SK-MEL-5 (cell line): Measurements from ENCODE around the gene CACNA1D. TPM values are rescaled to one million over a fixed set of nuclear protein-coding genes. Genes with fewer than 3 reads are reported as not detected.

Experiments
- DNase-seq: peaks from one replicate; pipeline ENCODE4 v3.0.0-alpha.2; 2016; ENCODE audit warnings: low read depth, low spot score
- in situ Hi-C: cut with HindIII; loops from 2 replicates; pipeline ENCODE4 v1.10.0; 2016; ENCODE audit warnings: low sequenced_read_pairs, high pct_unique_total_duplicates, low pct_unique_long_range_greater_than_20kb
- total RNA-seq: library from RNA; depleted of rRNA; stranded (reverse); fragments of >200 nt; shearing (Covaris generic); gene quantifications from 2 replicates; pipeline ENCODE4 v1.2.3, GENCODE V29; 2014

The CACNA1D gene
- total RNA-seq, 1 experiment from 2014 or later = 3.2 TPM

DNA sequence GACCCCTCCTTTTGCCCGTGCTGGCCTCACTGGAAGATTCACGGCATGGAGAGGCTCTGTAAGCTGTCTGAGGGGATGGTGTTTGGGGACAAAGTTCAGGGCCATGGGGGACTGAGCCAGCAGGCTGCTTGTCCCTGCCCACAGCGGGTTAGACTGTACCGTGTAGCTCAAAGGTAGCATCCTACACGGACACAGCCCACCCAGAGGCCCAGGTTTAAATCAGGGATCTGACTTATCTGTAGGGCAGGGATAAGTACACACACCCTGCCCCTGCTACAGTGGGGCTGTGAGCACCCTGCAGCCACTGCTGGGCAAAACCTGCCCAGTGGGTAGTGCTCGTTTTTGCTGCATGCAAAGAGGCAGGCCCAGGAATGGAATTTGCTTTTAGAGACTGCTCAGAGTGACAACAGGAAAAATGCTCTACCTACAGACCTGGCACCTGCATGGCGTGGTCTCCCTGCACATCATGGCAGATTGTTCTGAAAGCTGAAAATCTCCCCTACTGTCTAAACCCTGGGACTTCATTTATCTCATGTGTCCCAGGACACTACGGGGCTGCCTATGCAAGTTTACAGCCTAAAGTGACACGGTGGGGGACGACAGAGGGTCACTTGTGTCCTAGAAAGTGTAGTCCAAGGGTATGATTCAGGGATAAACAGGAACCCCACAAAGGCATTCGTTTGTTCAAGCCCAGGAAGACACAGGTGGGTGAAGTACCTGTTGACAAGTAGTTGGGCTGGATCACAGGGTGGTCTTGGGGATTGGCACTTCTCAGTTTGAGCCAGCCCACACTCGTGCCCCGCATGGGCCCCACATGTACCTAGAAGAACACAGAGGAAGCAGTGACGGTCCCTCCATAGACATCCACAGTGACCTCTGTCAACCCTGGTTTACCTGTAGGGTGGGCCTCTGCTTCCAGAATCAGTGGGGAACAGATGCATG, 324.1 kb downstream of the CACNA1D start:
- in situ Hi-C loops = no loop called here
- no peak for DNase-seq

DNA sequence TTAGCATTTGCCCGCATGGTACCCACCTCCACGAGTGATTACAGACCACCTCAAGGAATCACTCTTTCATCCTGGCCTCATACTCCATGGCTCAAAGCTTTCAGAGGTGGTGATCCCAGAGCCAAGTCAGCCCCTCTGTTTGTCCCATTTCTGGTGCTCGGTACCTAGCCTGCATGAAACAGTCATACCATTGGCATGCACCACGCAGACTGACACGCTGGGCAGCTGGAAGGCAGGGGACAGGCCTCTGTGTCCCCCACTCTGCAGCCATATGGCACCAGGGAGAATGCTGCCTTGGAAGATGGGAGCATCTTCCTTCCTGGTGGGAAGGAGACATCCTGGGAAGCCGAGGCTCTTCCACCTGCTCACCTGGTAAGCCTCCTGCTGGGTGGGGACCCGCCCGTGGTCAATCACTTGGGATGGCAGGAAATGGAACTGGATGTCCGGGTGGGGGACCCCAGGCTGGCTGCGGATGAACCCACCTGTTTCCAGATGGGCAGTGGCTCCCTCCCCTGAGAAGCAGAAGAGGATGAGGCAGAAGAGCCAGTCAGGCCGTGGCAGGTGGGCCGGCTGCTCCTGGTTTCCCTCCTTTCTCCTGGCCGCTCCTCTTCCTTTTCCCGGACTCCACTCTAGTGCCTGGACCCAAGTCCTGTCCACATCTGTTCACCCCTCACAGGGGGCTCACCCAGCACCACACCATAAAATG, 324.9 kb downstream of the CACNA1D start:
- no peak for DNase-seq
- in situ Hi-C loops = no loop called here

DNA sequence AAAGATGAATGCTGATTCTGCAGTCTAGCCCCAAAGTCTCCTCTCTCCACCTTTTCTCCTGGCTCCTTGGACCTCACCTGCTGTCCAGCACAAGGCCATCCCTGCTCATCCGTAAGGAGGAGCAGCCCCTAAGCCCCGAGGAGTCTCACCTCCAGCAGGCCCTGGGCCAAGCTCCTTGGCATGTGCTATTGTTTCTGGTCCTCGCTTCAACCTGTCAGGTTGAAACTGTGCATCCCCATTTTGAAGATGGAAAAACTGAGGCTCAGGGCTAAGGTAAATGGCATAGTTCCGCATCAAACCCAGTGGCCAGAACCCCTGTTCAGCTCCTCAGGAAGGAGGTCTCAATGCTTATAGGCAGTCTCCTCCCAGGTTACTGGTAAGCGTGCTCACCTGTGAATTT, 325.7 kb downstream of the CACNA1D start:
- no peak for DNase-seq
- in situ Hi-C loops = no loop called here

DNA sequence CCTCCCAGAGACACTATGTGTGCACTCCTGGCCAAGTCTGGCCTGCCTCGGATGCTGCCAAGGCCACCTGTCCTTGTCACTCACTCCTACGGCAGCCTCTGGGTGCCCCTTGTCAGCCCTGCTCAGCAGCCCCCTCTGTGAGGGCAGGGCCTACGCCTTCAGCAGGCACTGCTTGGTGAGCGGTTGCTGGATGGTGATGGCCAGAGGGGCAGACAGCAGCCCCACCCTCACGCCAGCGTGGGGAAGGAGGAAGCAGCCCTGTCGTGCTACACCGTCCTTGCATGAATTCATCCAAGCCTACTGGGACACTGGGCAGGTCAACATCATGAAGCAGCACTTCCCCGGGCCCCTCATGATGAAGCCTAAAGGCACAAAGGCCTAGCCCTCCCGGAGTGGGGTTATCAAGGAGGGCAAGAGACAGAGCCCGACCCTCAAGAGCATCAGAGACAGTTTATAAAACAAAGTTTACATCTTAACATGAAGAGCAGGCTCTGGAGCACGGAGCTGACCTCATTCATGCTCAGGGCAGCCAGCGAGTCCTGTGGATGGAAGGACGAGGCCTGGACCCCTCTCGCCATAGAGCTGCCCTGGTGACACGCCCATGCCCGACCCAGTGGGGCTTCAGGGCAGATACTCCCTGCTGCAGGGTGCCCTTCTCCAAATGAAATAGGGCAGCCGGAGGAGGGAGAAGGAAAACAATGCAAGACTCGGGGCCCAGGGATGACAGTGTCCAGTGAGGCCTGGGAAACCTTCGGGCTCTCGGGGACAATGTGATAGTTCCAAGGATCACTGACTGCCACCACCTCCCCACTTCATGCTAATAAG, 326.6 kb downstream of the CACNA1D start:
- DNase-seq = no peak
- in situ Hi-C loops = no loop called here

DNA sequence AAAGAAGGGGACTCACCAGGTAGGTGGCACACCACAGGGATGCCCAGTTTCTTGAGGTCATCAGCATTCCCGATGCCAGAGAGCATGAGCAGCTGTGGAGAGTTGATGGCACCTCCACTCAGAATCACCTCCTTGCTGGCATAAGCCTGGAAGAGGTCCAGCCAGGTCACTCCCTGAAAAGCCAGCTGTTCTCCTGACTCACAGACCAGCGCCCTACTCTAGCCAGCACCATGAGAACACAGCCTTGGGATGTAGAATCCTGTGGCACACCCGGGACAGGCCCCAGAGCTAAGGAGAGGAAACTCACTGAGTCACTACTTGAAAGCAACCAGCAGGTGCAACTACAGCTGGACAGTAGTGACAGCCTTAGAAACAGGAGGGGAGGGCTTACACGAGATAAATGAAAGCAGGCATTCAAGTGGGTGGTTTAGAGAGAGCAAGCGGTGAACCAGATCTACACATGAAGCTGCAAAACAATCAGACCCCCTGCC, 327.3 kb downstream of the CACNA1D start:
- in situ Hi-C loops = no loop called here
- no peak for DNase-seq

DNA sequence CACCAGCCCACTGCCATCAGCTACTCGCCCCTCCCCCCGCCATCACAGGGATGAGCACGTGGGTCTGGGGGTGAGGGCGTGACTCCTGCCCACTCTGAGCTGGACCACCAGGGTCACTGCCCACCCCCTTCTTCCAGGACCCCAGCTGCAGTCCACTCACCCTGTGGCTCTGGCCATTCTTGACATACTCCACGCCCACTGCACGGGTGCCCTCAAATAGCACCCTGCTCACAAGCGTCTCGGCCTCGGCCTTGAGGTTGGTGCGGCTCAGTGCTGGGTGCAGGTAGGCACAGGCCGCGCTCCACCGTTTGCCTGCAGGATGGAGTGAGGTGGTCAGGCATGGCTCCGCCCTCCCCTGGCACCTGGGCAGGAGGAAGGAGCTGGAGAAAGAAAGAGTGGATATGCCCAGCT, 327.9 kb downstream of the CACNA1D start:
- DNase-seq = no peak
- in situ Hi-C loops = no loop called here

DNA sequence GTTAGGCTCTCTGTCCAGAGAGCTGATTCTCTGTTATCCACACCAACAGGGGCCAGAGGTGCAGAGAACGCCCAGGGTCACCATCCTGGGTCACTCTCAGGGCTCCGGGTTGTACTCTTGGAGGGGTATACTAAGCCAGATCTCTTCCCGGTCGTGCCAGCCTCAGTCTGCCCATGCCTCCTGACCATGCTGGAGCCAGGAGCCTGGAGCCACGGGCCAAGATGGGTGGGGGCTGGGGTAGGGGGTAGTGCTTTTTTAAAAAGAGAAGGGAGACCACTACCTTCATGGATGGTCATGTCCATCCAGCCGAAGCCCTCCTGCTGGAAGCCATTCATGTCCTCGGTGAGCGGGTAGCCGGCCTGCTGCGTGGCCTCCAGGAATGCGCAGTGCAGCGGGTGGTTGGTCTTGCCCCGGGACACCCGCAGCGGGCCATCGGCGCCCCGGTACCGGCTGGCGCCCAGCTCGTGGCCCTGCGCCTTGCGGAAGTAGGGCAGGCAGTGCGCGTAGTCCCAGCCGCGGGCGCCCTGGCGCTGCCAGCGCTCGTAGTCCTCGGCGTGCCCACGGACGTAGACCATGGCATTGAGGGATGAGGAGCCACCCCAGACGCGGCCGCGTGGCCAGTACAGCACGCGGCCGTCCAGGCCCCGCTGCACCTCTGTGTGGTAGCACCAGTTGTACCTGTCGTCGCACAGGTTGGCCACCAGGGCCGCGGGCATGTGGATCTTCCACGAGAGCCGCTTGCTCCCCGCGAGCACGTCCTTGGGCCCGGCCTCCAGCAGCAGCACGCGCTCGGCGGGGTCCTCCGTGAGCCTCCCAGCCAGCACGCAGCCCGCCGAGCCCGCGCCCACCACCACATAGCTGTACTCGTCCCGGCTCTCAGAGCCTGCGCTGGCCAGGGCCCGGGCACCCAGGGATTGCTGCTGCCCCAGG, 328.9 kb downstream of the CACNA1D start:
- DNase-seq = no peak
- in situ Hi-C loops = no loop called here

DNA sequence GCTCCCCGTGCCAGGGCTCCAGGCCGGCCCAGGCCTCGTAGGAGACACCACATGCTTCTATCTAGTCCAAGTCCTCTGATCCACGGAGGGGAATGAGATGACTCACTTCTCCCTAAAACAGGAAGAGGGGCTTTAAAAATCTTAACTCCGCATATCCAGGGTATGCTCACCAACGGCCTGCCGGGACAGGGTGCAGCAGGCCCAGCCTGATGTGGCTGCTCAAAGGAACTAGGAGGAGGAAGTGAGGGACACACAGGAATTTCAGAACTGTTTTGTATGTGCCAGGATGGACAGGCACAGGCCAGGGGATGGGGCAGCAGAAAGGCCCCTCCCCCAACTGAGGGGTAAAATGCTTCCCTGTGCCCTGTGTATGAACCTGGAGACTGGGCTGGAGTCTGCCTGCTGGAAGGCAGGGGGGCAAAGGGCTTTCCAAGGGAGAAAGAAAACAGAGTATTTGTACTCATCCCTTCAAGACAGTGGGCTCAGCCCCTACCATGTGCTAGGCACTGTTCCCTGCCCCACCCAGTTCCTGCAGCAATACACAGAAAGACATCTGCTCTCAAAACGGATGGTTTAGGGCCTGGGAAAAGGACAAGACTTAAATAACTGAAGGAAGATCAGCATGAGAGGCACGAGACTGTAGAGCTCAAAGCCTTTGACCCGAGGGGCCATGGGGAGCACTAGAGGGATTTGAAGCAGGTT, 329.7 kb downstream of the CACNA1D start:
- no peak for DNase-seq
- in situ Hi-C loops = no loop called here

DNA sequence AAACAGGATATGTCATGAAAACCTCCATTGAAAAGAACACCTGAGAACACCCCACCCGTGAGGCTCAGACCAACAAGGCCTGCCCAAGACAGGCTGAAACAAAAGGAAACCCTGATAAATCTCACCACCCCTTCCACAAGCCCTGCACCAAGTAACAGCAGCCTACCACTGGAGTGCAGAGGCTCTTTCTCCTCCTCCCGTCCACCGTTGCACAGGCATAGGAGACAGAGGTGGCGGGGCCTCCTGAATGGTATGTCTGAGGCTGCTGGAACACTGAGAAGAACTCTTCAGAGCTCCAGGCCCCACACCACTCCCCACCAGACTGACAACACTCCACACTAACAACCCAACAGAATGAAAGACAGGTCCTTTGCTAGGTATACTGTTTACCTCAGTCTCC, 330.4 kb downstream of the CACNA1D start:
- in situ Hi-C loops = no loop called here
- DNase-seq = no peak

DNA sequence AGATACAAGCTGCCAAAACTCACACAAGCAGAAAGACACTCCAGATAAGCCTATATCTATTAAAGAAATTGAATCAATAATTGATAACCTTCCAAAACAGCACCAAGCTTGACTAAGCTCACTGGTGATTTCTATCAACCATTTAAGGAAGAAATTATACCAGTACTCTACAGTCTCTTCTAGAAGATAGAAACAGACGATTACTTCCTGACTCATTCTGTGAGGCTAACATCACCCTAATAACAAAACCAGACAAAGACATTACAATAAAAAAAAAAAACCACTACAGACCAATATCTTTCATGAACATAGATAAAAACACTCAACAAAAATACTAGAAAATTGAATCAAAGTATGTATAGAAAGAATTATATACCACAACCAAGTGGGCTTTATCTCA, 331.6 kb downstream of the CACNA1D start:
- DNase-seq = no peak
- in situ Hi-C loops = no loop called here

DNA sequence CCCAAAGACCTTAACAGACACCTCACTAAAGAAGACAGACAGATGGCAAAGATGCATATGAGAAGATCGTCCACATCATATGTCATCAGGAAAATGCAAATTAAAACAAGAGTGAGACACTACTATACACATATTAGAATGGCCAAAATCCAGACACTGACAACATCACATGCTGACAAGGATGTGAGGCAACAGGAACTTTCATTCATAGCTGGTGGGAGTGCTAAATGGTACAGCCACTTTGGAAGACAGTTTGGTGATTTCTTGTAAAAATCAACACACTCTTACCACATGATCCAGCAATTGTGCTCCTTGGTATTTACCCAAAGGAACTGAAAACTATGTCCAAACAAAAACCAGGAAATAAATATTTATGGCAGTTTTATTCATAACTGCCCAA, 334.2 kb downstream of the CACNA1D start:
- in situ Hi-C loops = no loop called here
- peak; percentile 20 for DNase-seq

DNA sequence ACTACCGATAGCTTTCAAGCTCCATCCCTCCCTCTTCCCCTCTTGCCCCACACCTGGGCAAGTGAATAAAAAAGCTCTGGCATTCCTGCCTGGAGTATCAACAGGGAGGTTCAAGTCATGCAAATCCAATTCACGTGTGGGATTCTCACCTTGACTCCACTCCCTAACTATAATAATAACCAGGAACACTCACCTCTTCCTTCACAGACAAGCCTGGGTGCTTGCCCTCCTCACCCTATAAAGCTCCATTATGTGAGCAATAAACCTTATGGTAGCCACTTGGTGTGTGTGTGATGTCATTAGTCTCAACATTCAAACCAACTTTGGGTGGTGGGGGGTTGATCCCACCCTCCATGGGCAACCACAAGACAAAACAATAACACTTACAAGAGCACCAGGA, 335.2 kb downstream of the CACNA1D start:
- in situ Hi-C loops = no loop called here
- DNase-seq = no peak

DNA sequence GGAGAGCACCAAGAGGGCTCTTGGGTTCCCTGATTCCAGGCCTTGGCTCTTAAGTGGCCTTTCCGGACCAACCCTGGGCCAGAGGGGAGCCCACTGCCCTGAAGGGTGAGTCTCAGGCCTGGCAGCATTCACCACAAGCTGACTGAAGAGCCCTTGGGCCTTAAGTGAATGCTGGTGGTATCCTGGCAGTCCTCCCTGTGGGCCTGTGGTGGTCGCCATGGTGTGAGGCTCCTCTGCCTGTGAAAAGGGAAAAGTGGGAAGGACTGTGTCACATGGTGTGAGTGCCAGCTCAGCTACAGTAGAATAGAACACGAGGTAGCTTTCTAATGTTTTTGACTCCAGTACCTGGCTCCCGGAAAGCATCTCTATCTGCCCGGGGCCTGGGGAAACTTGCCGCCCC, 336.5 kb downstream of the CACNA1D start:
- in situ Hi-C loops = no loop called here
- no peak for DNase-seq

DNA sequence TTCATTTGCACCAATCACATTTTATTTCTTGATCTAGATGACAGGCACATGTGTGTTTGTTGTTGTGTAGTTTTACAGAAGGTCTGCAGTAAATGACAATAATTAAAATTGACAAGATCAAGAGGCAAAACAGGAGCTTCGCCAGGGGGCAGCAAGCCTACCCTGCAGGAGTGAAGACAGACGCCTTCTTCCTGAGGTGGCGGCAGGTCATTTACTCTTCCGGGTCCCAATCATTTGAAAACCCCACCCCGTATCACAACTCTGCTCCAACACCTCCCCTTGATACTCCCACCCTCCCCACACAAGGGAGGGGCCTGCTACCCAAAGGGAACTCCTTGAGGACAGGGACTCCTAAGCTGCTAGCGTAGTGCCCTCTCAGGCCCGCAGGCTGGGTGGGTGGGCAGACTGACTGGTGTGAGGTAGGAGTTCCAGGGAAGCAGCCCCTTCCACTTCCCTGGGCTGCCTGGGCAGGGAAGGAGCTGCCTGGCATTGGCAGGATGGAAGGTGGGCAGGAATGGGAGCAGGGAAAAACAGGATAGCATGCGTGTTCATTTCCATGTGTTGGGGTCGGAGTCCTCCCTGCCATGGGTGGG, 338.7 kb downstream of the CACNA1D start:
- no peak for DNase-seq
- in situ Hi-C loops = no loop called here

DNA sequence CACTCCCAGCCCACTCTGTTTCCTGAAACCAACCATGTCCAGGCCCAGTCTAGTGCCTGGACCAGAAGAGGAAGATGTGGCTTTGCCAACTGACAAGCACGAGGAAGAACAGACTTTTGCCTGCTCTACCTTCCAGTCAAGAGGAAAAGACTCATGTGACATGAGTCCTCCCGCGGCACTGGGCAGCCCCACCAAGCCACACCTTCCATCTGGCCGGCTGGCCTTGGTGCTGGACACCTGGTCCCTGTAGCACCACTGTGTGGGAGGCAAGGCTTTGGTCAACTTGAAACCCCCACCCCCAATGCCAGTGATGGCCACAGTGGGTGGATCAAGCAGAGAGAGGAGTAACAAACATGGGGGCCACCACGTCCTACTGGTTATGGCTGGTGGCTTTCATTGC, 339.3 kb downstream of the CACNA1D start:
- in situ Hi-C loops = no loop called here
- DNase-seq = no peak

DNA sequence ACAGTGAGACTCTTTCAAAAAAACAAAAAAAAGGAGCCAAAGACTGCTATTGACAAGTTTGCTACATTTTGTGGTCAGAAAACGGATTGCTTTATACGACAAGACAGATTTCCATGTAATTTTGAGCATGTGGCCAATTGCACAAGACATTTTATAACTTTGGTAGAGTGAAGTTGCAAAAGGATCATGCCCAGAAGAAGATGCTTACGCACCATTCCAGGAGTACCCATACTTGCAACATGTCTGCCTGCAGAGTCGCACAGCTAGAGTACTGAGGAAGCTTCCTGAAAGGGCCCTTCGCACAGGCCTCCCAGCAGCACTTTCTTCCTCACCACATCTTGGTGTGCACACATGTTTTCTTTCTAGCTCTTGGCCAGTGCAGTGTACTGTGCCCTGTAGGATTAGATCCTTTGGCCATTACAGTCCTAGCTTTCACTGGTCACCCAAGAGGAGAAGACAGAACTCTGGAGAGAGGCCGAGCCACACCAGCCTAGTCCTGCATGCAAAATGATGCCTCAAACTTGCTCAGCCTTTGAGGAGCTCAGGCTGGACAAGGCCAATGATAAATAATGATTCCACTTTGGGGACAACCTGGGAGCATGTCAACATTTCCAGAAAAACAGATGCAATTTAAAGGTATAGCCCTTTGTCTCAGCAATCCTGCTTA, 340.2 kb downstream of the CACNA1D start:
- no peak for DNase-seq
- in situ Hi-C loops = no loop called here
